Adipose tissue (tissue), 3 donors: Measurements from ENCODE around the gene VPS33A. TPM values are rescaled to one million over a fixed set of nuclear protein-coding genes. Genes with fewer than 3 reads are reported as not detected.
"Not testable (repeated sequence)": the region's sequence is repeated elsewhere in the genome, so short reads cannot be mapped to it uniquely, and the experiment has no call there.

ENCODE experiments used
- H3K27ac ChIP-seq: one replicate; pipeline ENCODE4 v1.5.1; 2013; ENCODE audit warnings: low read depth, low read length
- WGBS, 3 donors: extraction: QIAGEN DNeasy Blood & Tissue Kit; methylation state at CpG; one replicate each; pipeline ENCODE4 v1.1.7; 2013; 5-methylcytosine and 5-hydroxymethylcytosine counted together
- polyA plus RNA-seq, 3 donors: library from polyadenylated mRNA; stranded (reverse); fragments of 200-250 nt; gene quantifications; one replicate each; pipeline ENCODE4 v1.2.3, GENCODE V29; 2013
- donor health status: healthy with polysubstance abuse.
- donor health status: Bipolar disorder and iron deficiency.
- donor health status: healthy.

Gene VPS33A
- polyA plus RNA-seq, 3 donors, result 4.7 to 7.9 (median 5.1) TPM

DNA sequence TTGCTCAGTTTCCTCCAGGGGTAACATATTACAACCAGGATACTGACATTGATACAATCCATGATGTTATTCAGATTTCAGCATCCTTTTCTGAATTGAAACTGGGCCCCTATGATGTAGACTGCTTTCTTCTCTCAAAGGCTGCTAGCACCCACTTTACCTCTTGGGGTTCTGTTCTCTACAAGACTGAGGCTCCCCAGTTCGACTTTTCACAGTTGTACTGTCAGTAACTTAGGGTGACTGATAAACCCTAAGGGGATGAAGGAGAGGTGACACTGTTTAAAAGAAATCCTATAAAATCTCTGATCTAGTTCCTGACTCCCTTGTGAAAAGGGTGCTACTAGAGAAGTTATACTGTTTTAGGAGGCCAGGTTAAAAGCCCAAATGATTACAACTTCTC, 818 bp downstream of the VPS33A start:
- 6 to 27% (median 19%) methylated on average over 1 of the region's 1 CpG for WGBS, 3 donors
- no peak overlapping the region for H3K27ac ChIP-seq

DNA sequence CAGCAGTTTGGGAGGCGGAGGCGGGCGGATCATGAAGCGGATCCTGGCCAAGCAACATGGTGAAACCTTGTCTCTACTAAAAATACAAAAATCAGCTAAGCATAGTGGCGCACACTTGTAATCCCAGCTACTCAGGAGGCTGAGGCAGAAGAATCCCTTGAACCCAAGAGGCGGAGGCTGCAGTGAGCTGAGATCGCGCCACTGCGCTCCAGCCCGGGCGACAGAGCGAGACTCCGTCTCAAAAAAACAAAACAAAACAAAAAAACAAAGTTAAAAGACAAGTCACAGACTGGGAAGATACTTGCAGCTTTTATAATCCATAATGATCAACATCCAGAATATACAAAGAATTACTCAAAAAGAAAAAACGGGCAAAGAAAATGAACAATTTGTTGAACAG, 5.6 kb downstream of the VPS33A start:
- H3K27ac ChIP-seq, result not testable (repeated sequence)
- 89 to 96% (median 93%) methylated on average over 13 to 14 of the region's 14 CpGs for WGBS, 3 donors

- not testable (repeated sequence) for H3K27ac ChIP-seq
- 76 to 92% (median 88%) methylated on average over 4 of the region's 4 CpGs for WGBS, 3 donors
Observed at GRCh38 chr12:122258939-122259338, 7.4 kb downstream of the VPS33A start.

- 93 to 96% (median 94%) methylated on average over 4 of the region's 4 CpGs for WGBS, 3 donors
- not testable (repeated sequence) for H3K27ac ChIP-seq
Observed at GRCh38 chr12:122258462-122258861, 7.8 kb downstream of the VPS33A start.

DNA sequence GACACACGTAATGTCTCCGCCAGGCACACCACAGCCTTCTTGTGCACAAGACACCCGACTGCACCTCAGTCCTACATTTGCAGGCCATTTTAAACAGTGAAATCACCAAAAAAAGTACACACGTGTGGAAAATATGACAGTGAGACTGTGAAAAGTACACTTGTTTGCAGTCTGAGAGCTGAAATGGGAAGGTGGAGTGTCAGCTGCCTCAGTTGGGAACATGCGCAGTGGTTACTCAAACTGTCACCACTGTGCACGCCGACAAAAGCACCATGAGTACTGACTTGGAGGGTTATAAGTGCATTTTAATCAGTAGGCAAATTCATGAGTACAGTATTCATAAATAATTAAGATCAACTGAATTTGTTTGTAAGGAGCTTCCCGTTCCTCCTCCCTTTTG, 15.8 kb downstream of the VPS33A start:
- WGBS, 3 donors, result 93 to 96% (median 95%) methylated on average over 8 of the region's 8 CpGs

GRCh38 chr12:122250047-122250446, 16.2 kb downstream of the VPS33A start:
- 87 to 95% (median 92%) methylated on average over 6 of the region's 6 CpGs for WGBS, 3 donors

More for the DNA sequence above, 15.8 kb downstream of the VPS33A start:
- no peak overlapping the region for H3K27ac ChIP-seq

GRCh38 chr12:122245553-122245952, 20.7 kb downstream of the VPS33A start:
- 86 to 100% (median 95%) methylated on average over 1 of the region's 1 CpG for WGBS, 3 donors
- H3K27ac ChIP-seq, result no peak overlapping the region

More at GRCh38 chr12:122250047-122250446, 16.2 kb downstream of the VPS33A start:
- H3K27ac ChIP-seq, result no peak overlapping the region

- H3K27ac ChIP-seq, result no peak overlapping the region
- WGBS, 3 donors, result 86 to 89% (median 87%) methylated on average over 11 of the region's 11 CpGs
Observed at GRCh38 chr12:122244565-122245371, 21.5 kb downstream of the VPS33A start.

DNA sequence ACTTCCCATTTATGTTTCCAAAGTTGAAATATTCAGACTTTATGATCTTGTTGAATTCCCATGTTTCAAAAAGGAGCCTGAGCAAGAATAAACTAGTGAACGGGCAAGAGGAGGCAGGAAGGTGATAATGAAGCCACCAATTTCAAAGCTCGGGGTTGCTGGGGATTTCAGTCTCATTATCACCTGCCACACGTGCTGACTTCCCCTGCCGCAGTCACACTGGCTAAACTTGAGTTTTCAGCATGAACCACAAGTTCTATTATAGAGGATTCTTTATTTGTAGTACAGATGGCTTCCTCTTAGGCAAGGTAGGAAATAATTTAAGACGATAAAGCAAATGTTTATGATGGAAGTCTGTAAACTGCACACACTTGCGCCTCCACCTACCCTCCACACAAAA, 22.3 kb downstream of the VPS33A start:
- WGBS, 3 donors, result 77 to 86% (median 84%) methylated on average over 6 of the region's 6 CpGs
- H3K27ac ChIP-seq, result no peak overlapping the region

DNA sequence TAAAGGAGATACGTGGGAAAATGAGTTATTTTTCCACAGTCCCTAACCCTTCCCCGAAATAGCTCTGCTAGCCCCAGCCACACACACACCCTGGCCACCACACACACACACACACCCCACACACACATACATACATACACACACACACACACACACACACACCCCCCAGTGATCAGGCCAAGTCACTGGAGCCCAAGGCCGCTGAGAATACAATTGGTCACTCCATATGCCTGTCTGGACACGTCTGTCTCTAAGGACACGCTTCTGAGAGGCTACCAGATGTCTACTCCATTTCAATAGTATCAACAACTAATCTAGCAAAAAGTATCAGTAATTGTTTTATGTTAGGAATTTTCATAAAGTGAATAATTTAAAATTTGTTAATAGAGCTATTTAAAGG, 27.4 kb downstream of the VPS33A start:
- no peak overlapping the region for H3K27ac ChIP-seq
- 92 to 96% (median 93%) methylated on average over 5 of the region's 5 CpGs for WGBS, 3 donors

- H3K27ac ChIP-seq, result no peak overlapping the region
- 59 to 84% (median 64%) methylated on average over 7 of the region's 7 CpGs for WGBS, 3 donors
Observed at GRCh38 chr12:122235741-122236140, 30.6 kb downstream of the VPS33A start.

DNA sequence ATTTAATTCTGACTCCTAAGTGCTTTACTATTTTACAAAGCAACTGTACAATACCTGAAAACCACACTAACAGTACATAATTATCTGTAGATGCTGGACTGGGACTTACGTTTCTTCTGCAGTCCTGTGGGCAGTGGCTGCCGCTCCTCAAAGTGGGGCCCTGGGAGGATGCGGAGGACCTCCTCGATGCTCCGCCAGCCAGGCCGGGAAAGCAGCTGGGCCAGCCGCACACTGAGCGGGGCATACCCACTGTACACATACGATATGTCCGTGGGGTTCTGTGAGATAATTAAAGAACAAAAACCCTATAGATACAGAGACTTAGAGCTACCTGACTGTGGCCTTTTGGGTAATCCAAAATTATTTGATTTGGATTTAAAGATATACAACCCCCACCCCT, 33.6 kb downstream of the VPS33A start:
- 96 to 98% (median 96%) methylated on average over 10 of the region's 10 CpGs for WGBS, 3 donors
- no peak overlapping the region for H3K27ac ChIP-seq

DNA sequence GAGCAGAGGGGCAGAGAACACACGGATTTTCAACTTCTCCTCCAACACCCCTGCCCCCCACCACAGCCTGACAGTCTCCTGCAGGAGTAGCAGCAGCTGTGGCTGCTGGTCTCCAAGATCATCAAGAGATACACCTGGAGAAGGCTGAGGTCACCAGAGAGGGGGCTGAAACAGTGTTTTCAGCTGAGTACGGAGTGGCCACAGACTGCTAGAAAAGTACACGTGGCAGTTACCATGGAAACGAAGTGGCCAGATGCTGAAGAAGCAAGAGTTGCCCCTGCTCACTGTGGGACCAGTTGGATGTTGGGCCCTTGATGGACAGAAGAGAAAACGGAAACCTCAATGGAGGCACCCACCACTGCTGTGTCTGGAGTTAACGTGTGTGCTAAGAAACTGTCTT, 35.5 kb downstream of the VPS33A start:
- 71 to 73% (median 71%) methylated on average over 6 of the region's 6 CpGs for WGBS, 3 donors
- H3K27ac ChIP-seq, result no peak overlapping the region

- WGBS, 3 donors, result 85 to 94% (median 92%) methylated on average over 5 of the region's 5 CpGs
- H3K27ac ChIP-seq, result no peak overlapping the region
Observed at GRCh38 chr12:122228092-122228491, 38.2 kb downstream of the VPS33A start.

- H3K27ac ChIP-seq, result no peak overlapping the region
- WGBS, 3 donors, result 88 to 92% (median 91%) methylated on average over 17 of the region's 17 CpGs
Observed at GRCh38 chr12:122227341-122227740, 39.0 kb downstream of the VPS33A start.

DNA sequence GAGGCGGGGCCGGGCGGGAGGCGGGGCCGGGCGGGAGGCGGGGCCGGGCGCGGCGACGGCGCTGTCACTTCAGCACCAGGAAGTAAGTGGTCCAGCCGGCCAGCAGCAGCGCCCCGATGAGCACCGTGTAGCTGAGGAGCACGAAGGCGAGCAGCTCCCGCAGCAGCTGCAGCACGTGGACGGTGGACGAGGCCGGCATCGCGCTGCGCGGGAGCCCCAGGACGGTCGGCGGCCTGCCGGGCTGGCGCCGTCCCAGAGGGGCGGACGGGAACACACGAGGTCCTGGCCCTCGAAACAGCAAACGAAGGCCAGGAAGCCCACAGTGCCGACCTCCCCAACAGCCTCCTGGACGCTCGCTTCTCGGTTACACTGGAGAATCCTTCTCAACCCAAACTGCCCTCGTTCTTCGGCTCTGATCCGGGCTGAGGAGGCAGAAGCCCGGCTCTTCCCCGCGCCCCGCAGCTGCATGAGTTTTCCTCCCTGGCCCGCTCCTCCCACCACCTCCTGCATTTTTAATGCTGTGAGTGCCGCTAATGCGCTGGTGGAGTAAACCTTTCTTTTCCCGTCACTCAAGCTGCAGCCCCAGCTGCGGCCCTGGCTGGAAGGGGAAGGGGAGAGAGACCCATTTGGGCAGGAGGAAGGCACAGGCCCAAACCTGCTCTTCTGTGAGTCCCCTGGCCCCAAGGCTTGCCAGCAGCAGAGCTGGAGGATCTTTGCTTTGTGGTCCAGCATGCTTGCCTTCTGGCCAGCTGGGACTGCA, 39.7 kb downstream of the VPS33A start:
- 6 to 9% (median 7%) methylated on average over 37 to 55 of the region's 55 CpGs for WGBS, 3 donors
- no peak overlapping the region for H3K27ac ChIP-seq

GRCh38 chr12:122225683-122226365, 40.5 kb downstream of the VPS33A start, which contains the start of gene DIABLO:
TSS of gene DIABLO (minus strand) at chr12:122226052. CDS start at chr12:122226014, 38 bp downstream.
- 0 to 1% (median 0%) methylated on average over 66 to 74 of the region's 74 CpGs for WGBS, 3 donors

GRCh38 chr12:122216445-122216844, 49.8 kb downstream of the VPS33A start:
- 95 to 97% (median 96%) methylated on average over 1 of the region's 1 CpG for WGBS, 3 donors
- no peak overlapping the region for H3K27ac ChIP-seq

More at GRCh38 chr12:122225683-122226365, 40.5 kb downstream of the VPS33A start, which contains the start of gene DIABLO:
- peak within 1 kb of the TSS; percentile 84 for H3K27ac ChIP-seq

GRCh38 chr12:122215771-122216170, 50.5 kb downstream of the VPS33A start:
- no peak overlapping the region for H3K27ac ChIP-seq
- WGBS, 3 donors, result 87 to 89% (median 88%) methylated on average over 5 of the region's 5 CpGs
